Astrocyte (in vitro differentiated cells and primary cell): ENCODE measurements around the gene RGMB. TPM values are rescaled to one million over a fixed set of nuclear protein-coding genes. Genes with fewer than 3 reads are reported as not detected.
"Not testable (repeated sequence)": the region's sequence is repeated elsewhere in the genome, so short reads cannot be mapped to it uniquely, and the experiment has no call there.

ENCODE experiments used
- DNase-seq: peaks from one replicate; pipeline ENCODE4 v3.0.0-alpha.2; 2010; ENCODE audit warnings: low read depth
- FAIRE-seq: peaks from 2 replicates; lab custom pipeline; 2011; peaks lifted over from hg19 to GRCh38; lab: Jason Lieb, UNC
- H2AFZ ChIP-seq: 2 replicates; pipeline ENCODE4 v1.6.0; 2012; ENCODE audit warnings: low read depth, low read length, inconsistent platforms
- H3K27ac ChIP-seq: 2 replicates; pipeline ENCODE4 v1.5.1; 2011; ENCODE audit warnings: low read depth, low read length, inconsistent platforms
- H3K27me3 ChIP-seq: 2 replicates; pipeline ENCODE4 v1.6.0; 2011; ENCODE audit warnings: low read length, inconsistent platforms; ENCODE audit not compliant: insufficient read depth
- H3K36me3 ChIP-seq: 2 replicates; pipeline ENCODE4 v1.5.1; 2011; ENCODE audit warnings: low read length, inconsistent platforms; ENCODE audit not compliant: insufficient read depth
- H3K4me1 ChIP-seq: 2 replicates; pipeline ENCODE4 v1.5.1; 2011; ENCODE audit warnings: low read length, inconsistent platforms; ENCODE audit not compliant: insufficient read depth
- H3K4me2 ChIP-seq: 2 replicates; pipeline ENCODE4 v1.6.0; 2012; ENCODE audit warnings: low read length, inconsistent platforms
- H3K4me3 ChIP-seq: 2 replicates; pipeline ENCODE4 v1.5.1; 2011; ENCODE audit warnings: low read depth, mild to moderate bottlenecking, low read length, inconsistent platforms; ENCODE audit not compliant: insufficient read depth
- H3K79me2 ChIP-seq: 2 replicates; pipeline ENCODE4 v1.6.0; 2012; ENCODE audit warnings: mild to moderate bottlenecking, low read length, inconsistent platforms; ENCODE audit not compliant: insufficient read depth
- H3K9ac ChIP-seq: 2 replicates; pipeline ENCODE4 v1.6.0; 2012; ENCODE audit warnings: mild to moderate bottlenecking, low read length, inconsistent platforms
- H3K9me3 ChIP-seq: 2 replicates; pipeline ENCODE4 v1.5.1; 2012; ENCODE audit warnings: low read depth, mild to moderate bottlenecking, low read length, inconsistent platforms; ENCODE audit not compliant: insufficient read depth
- H4K20me1 ChIP-seq: 2 replicates; pipeline ENCODE4 v1.6.0; 2012; ENCODE audit warnings: low read length, inconsistent platforms; ENCODE audit not compliant: insufficient read depth
- H3K27ac Mint-ChIP-seq: one replicate; pipeline ENCODE4 v1.8.0; 2021; ENCODE audit warnings: mild to moderate bottlenecking, mixed read lengths; ENCODE audit not compliant: unreplicated experiment
- H3K27me3 Mint-ChIP-seq: one replicate; pipeline ENCODE4 v1.8.0; 2021; ENCODE audit warnings: low read depth, mixed read lengths; ENCODE audit not compliant: unreplicated experiment
- H3K36me3 Mint-ChIP-seq: one replicate; pipeline ENCODE4 v1.8.0; 2021; ENCODE audit warnings: low read depth, mixed read lengths; ENCODE audit not compliant: unreplicated experiment
- H3K4me1 Mint-ChIP-seq: one replicate; pipeline ENCODE4 v1.8.0; 2021; ENCODE audit warnings: low read depth, mixed read lengths; ENCODE audit not compliant: unreplicated experiment
- H3K4me3 Mint-ChIP-seq: one replicate; pipeline ENCODE4 v1.8.0; 2021; ENCODE audit warnings: mild to moderate bottlenecking, moderate library complexity, mixed read lengths; ENCODE audit not compliant: unreplicated experiment
- H3K9me3 Mint-ChIP-seq: one replicate; pipeline ENCODE4 v1.8.0; 2021; ENCODE audit warnings: mild to moderate bottlenecking, mixed read lengths; ENCODE audit not compliant: unreplicated experiment
- CTCF ChIP-seq: IDR thresholded peaks from 2 replicates; pipeline ENCODE4 v1.5.1; 2011; ENCODE audit warnings: low read depth, mild to moderate bottlenecking, inconsistent platforms, low read length, moderate library complexity; ENCODE audit not compliant: insufficient read depth
- EZH2 ChIP-seq: IDR thresholded peaks from 2 replicates; pipeline ENCODE4 v1.6.1; 2012; ENCODE audit warnings: mild to moderate bottlenecking, low read length, inconsistent platforms; ENCODE audit not compliant: insufficient read depth
- total RNA-seq: library from RNA; stranded (reverse); gene quantifications from 2 replicates; pipeline ENCODE4 v1.2.1, GENCODE V29; 2021

The RGMB gene
- total RNA-seq, 1 donor from 2014 or later = 48.7 TPM

- H3K27me3 ChIP-seq, H2AFZ ChIP-seq, H3K79me2 ChIP-seq, H3K4me2 ChIP-seq, H3K27me3 Mint-ChIP-seq, H3K36me3 ChIP-seq, H3K4me3 ChIP-seq, H3K9me3 ChIP-seq, H3K27ac Mint-ChIP-seq, H3K9ac ChIP-seq, H3K36me3 Mint-ChIP-seq, H3K27ac ChIP-seq, H3K4me3 Mint-ChIP-seq, H3K4me1 Mint-ChIP-seq, H3K4me1 ChIP-seq, H4K20me1 ChIP-seq, DNase-seq, H3K9me3 Mint-ChIP-seq, FAIRE-seq: not testable (repeated sequence)
Measured at GRCh38 chr5:98737441-98737840, 36.0 kb upstream of the RGMB start.

GRCh38 chr5:98738481-98739149 is 34.8 kb upstream of the RGMB start:
- not testable (repeated sequence) for H3K36me3 ChIP-seq, H3K36me3 Mint-ChIP-seq, H3K27me3 ChIP-seq, H3K9me3 ChIP-seq, H3K4me1 Mint-ChIP-seq, H3K4me3 Mint-ChIP-seq, DNase-seq, H3K9ac ChIP-seq, H3K27ac ChIP-seq, H3K4me2 ChIP-seq, H2AFZ ChIP-seq, H3K27me3 Mint-ChIP-seq, H3K27ac Mint-ChIP-seq, H3K4me3 ChIP-seq, H3K79me2 ChIP-seq, H3K9me3 Mint-ChIP-seq, H3K4me1 ChIP-seq, FAIRE-seq, H4K20me1 ChIP-seq

- DNase-seq (no peak), FAIRE-seq (no peak)
- no peaks in the 10 kb centered on the region for H3K79me2 ChIP-seq
- H3K4me3 ChIP-seq = no peak overlapping the region
- no peaks in the 10 kb centered on the region for H3K9me3 ChIP-seq
- H2AFZ ChIP-seq = no peak overlapping the region
- H3K36me3 ChIP-seq = no peaks in the 10 kb centered on the region
- peaks cover 9% of the 10 kb centered on the region for H3K9me3 Mint-ChIP-seq
- H3K27ac Mint-ChIP-seq = no peak overlapping the region
- no peak overlapping the region for H3K4me2 ChIP-seq
- no peak overlapping the region for H3K27ac ChIP-seq
- no peak overlapping the region for H3K9ac ChIP-seq
- no peaks in the 10 kb centered on the region for H4K20me1 ChIP-seq
- H3K4me1 Mint-ChIP-seq = no peaks in the 10 kb centered on the region
- TF ChIP-seq EZH2 (no peak), CTCF (no peak)
- no peak overlapping the region for H3K4me3 Mint-ChIP-seq
- H3K27me3 ChIP-seq = no peaks in the 10 kb centered on the region
- H3K27me3 Mint-ChIP-seq = no peaks in the 10 kb centered on the region
- H3K4me1 ChIP-seq = no peaks in the 10 kb centered on the region
- peaks cover 1% of the 10 kb centered on the region for H3K36me3 Mint-ChIP-seq
Measured at GRCh38 chr5:98741926-98742325, 31.5 kb upstream of the RGMB start.
